ENCODE results near the gene SLC39A9.

DNA sequence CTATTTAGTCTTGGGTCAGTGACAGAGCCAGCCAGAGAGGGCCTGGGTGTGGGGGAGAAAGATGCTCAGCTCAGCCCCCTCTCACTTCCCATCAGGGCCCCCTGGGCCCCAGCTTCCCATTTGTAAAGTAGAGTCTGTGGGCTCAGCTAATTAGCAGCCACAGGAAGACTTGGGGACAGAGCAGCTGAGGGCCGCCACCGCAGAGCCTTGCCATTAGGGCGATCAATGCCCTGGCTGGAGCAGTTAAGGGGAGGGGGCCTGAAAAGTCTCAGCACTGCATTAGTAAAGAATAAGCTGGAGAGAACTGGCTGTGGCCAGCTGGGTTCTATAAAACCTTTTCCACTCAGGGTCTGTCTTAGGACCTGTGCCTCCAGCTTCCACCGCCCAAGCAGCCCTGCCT, 88.7 kb downstream of the SLC39A9 start:
- TF ChIP-seq POLR2A (IDR thresholded peaks at IDR 0.05), result no peak
- TF ChIP-seq POLR2AphosphoS5 (IDR thresholded peaks at IDR 0.05), result no peak
- TF ChIP-seq, protein P1, sequence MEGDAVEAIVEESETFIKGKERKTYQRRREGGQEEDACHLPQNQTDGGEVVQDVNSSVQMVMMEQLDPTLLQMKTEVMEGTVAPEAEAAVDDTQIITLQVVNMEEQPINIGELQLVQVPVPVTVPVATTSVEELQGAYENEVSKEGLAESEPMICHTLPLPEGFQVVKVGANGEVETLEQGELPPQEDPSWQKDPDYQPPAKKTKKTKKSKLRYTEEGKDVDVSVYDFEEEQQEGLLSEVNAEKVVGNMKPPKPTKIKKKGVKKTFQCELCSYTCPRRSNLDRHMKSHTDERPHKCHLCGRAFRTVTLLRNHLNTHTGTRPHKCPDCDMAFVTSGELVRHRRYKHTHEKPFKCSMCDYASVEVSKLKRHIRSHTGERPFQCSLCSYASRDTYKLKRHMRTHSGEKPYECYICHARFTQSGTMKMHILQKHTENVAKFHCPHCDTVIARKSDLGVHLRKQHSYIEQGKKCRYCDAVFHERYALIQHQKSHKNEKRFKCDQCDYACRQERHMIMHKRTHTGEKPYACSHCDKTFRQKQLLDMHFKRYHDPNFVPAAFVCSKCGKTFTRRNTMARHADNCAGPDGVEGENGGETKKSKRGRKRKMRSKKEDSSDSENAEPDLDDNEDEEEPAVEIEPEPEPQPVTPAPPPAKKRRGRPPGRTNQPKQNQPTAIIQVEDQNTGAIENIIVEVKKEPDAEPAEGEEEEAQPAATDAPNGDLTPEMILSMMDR (IDR thresholded peaks at IDR 0.05), result no peak
- no peak for TF ChIP-seq EP300 (IDR thresholded peaks at IDR 0.05)

Measured in stomach (tissue), 4 donors.